HepG2 (cell line): ENCODE results near the gene TSPAN18. TPM values are rescaled to one million over a fixed set of nuclear protein-coding genes. Genes with fewer than 3 reads are reported as not detected.

Source experiments
- ATAC-seq: fragments of 200-7000 bp; cut with Tn5 transposase; 3 replicates; pipeline ENCODE4 v1.9.1; 2020; ENCODE audit warnings: mild to moderate bottlenecking, moderate library complexity
- BruUV-seq: library from RNA; stranded (reverse); fragments of 400-500 nt; replicated peaks from 2 replicates; lab custom pipeline; 2021; lab: Mats Ljungman, UMichigan
- CTCF ChIA-PET: fragments of 300-600 bp; formaldehyde crosslinking; extraction: SDS; loops from one replicate; lab custom pipeline; 2021; ENCODE audit warnings: low total read pairs, inconsistent platforms, low intra/inter-chr PET ratio; lab: Yijun Ruan, JAX
- POLR2A ChIA-PET: fragments of 350-600 bp; sonication (Branson Sonifier 250); formaldehyde crosslinking; loops from one replicate; lab custom pipeline; 2020; ENCODE audit warnings: antibody characterized with exemption, inconsistent platforms; lab: Yijun Ruan, JAX
- DNase-seq: peaks from one replicate; pipeline ENCODE4 v3.0.0-alpha.2; 2015; ENCODE audit warnings: low spot score
- FAIRE-seq: peaks from 3 replicates; lab custom pipeline; 2011; peaks lifted over from hg19 to GRCh38; lab: Jason Lieb, UNC
- H2AFZ ChIP-seq: one replicate; pipeline ENCODE4 v1.6.1; 2011; ENCODE audit warnings: low read length, inconsistent platforms
- H3K27ac ChIP-seq: fragments of 300-600 bp; 3 replicates; pipeline ENCODE4 v1.8.0; 2011; ENCODE audit warnings: mixed run types, mild to moderate bottlenecking, mixed read lengths, low read length, inconsistent platforms; ENCODE audit not compliant: insufficient read depth; ENCODE audit errors: extremely low read length
- H3K27me3 ChIP-seq, 2 experiments: fragments of 200-600 bp in 1 of 2; 2 replicates in 1 of 2; 3 replicates in 1 of 2; pipeline versions ENCODE4 v1.6.0 to v1.8.0; 2011; ENCODE audit warnings: low read length in 2 of 2, mild to moderate bottlenecking in 2 of 2, moderate library complexity in 2 of 2, inconsistent platforms in 1 of 2; ENCODE audit not compliant: insufficient read depth in 2 of 2, control insufficient read depth in 1 of 2
- H3K36me3 ChIP-seq, 2 experiments: fragments of 200-600 bp in 1 of 2; replicated peaks in 1 of 2; 2 replicates in 1 of 2; 3 replicates in 1 of 2; pipeline versions ENCODE4 v1.5.1 to v1.8.0; 2011; ENCODE audit warnings: low read length in 2 of 2, inconsistent platforms in 1 of 2; ENCODE audit not compliant: insufficient read depth in 2 of 2, control insufficient read depth in 1 of 2
- H3K4me1 ChIP-seq: 2 replicates; pipeline ENCODE4 v1.5.1; 2012; ENCODE audit warnings: low read length, inconsistent platforms; ENCODE audit not compliant: insufficient read depth
- H3K4me2 ChIP-seq: 2 replicates; pipeline ENCODE4 v1.6.0; 2011; ENCODE audit warnings: low read depth, low read length, inconsistent platforms
- H3K4me3 ChIP-seq, 3 experiments: fragments of 200-600 bp in 1 of 3; sonication (generic), shearing (Covaris generic) in 1 of 3; replicated peaks in 1 of 3; 2 replicates each; pipeline ENCODE4 v1.5.1; 2011 to 2016; ENCODE audit warnings: low read length in 3 of 3, inconsistent platforms in 2 of 3, low read depth in 2 of 3, mild to moderate bottlenecking in 2 of 3, control low read depth in 1 of 3, mixed read lengths in 1 of 3; ENCODE audit not compliant: insufficient read depth in 1 of 3
- H3K79me2 ChIP-seq: one replicate; pipeline ENCODE4 v1.6.1; 2011; ENCODE audit warnings: low read length, inconsistent platforms; ENCODE audit not compliant: insufficient read depth
- H3K9ac ChIP-seq: 2 replicates; pipeline ENCODE4 v1.6.0; 2011; ENCODE audit warnings: mild to moderate bottlenecking, low read depth, low read length, inconsistent platforms; ENCODE audit not compliant: insufficient read depth
- H3K9me3 ChIP-seq: 2 replicates; pipeline ENCODE4 v1.5.1; 2012; ENCODE audit warnings: mild to moderate bottlenecking, low read length
- H4K20me1 ChIP-seq: 2 replicates; pipeline ENCODE4 v1.6.0; 2011; ENCODE audit warnings: inconsistent platforms, mild to moderate bottlenecking, low read length, moderate library complexity; ENCODE audit not compliant: insufficient read depth
- GPN1 ChIP-seq: sonication (generic); formaldehyde crosslinking; IDR thresholded peaks from 2 replicates; pipeline ENCODE4 v1.5.1; 2020; ENCODE audit warnings: missing genetic modification reagents, borderline replicate concordance
- SNAPC2 ChIP-seq: sonication (generic); formaldehyde crosslinking; IDR thresholded peaks from 2 replicates; pipeline ENCODE4 v1.8.1; 2022; ENCODE audit warnings: mild to moderate bottlenecking, missing genetic modification reagents
- SP1 ChIP-seq, 2 experiments: fragments of 450-650 bp in 1 of 2; sonication (generic) in 1 of 2; formaldehyde crosslinking in 1 of 2; IDR thresholded peaks; 2 replicates each; pipeline versions ENCODE4 v1.4.0 to v1.6.1; 2016 to 2020; ENCODE audit warnings: missing genetic modification reagents in 1 of 2
- TGIF2 ChIP-seq: IDR thresholded peaks from 2 replicates; pipeline ENCODE4 v1.6.1; 2016; ENCODE audit warnings: control low read depth, missing compliant biosample characterization
- TP53 ChIP-seq: sonication (generic); formaldehyde crosslinking; conservative IDR thresholded peaks from 2 replicates; pipeline ENCODE4 v1.4.0; 2020; ENCODE audit warnings: missing genetic modification reagents
- ZNF33A ChIP-seq: sonication (generic); formaldehyde crosslinking; IDR thresholded peaks from 2 replicates; pipeline ENCODE4 v1.5.1; 2020; ENCODE audit warnings: missing genetic modification reagents, mild to moderate bottlenecking, moderate library complexity, borderline replicate concordance
- ZNF33B ChIP-seq: sonication (generic); formaldehyde crosslinking; IDR thresholded peaks from 2 replicates; pipeline ENCODE4 v1.5.1; 2020; ENCODE audit warnings: mild to moderate bottlenecking, missing genetic modification reagents
- ZNF549 ChIP-seq: sonication (generic); formaldehyde crosslinking; IDR thresholded peaks from 2 replicates; pipeline ENCODE4 v1.5.0; 2020; ENCODE audit warnings: missing genetic modification reagents
- WGBS: methylation state at CpG from one replicate; pipeline ENCODE4 v1.1.6; 2017; ENCODE audit warnings: low lambda C conversion rate; 5-methylcytosine and 5-hydroxymethylcytosine counted together
- in situ Hi-C: cut with HindIII; loops from 2 replicates; pipeline ENCODE4 v1.10.0; 2017; ENCODE audit warnings: low pct_unique_long_range_greater_than_20kb; ENCODE audit not compliant: extremely low pct_ligation_motif_present
- intact Hi-C: fragments of 100-400 bp; cut with micrococcal nuclease; formaldehyde crosslinking; loops from one replicate; pipeline ENCODE4 v1.10.0; 2022; ENCODE audit not compliant: unreplicated experiment
- polyA plus RNA-seq, 8 experiments: library from polyadenylated mRNA; depleted of rRNA in 3 of 8; stranded (reverse) in 7 of 8; unstranded in 1 of 8; fragments of >200 nt; fragmentation: Illumina TruSeq in 4 of 8; extraction: Trizol in 4 of 8; gene quantifications; 2 replicates each; pipeline versions ENCODE4 v1.2.1 to v1.2.3, GENCODE V29; 2011 to 2016; ENCODE audit warnings: low read depth in 4 of 8, missing spikeins in 1 of 8, mixed read lengths in 1 of 8; ENCODE audit not compliant: insufficient read depth in 1 of 8
- total RNA-seq, 5 experiments: library from RNA; depleted of rRNA; stranded (reverse); fragments of >200 nt; fragmentation: Illumina TruSeq; extraction: Trizol; gene quantifications; 2 replicates each; pipeline ENCODE4 v1.2.3, GENCODE V29; 2016; ENCODE audit warnings: low read depth in 1 of 5
- TF ChIP-seq, protein P1 (sequence below): sonication (generic); formaldehyde crosslinking; IDR thresholded peaks from 2 replicates; pipeline ENCODE4 v1.4.0; 2020; ENCODE audit warnings: missing genetic modification reagents, borderline replicate concordance
- TF ChIP-seq, protein P2 (sequence below): sonication (generic); formaldehyde crosslinking; IDR thresholded peaks from 2 replicates; pipeline ENCODE4 v1.8.0; 2022; ENCODE audit warnings: missing genetic modification reagents, mild to moderate bottlenecking, moderate library complexity, borderline replicate concordance
- TF ChIP-seq, protein P3 (sequence below): sonication (generic); formaldehyde crosslinking; IDR thresholded peaks from 2 replicates; pipeline ENCODE4 v1.4.0; 2020; ENCODE audit warnings: missing genetic modification reagents
- TF ChIP-seq, protein P4 (sequence below): sonication (generic); formaldehyde crosslinking; IDR thresholded peaks from 2 replicates; pipeline ENCODE4 v1.4.0; 2020; ENCODE audit warnings: missing genetic modification reagents

TSPAN18 gene
- total and polyA plus RNA-seq, 2 of the 13 experiments (the other 11 are each of a cell fraction or from before 2014, with no cell fraction given): not detected

DNA sequence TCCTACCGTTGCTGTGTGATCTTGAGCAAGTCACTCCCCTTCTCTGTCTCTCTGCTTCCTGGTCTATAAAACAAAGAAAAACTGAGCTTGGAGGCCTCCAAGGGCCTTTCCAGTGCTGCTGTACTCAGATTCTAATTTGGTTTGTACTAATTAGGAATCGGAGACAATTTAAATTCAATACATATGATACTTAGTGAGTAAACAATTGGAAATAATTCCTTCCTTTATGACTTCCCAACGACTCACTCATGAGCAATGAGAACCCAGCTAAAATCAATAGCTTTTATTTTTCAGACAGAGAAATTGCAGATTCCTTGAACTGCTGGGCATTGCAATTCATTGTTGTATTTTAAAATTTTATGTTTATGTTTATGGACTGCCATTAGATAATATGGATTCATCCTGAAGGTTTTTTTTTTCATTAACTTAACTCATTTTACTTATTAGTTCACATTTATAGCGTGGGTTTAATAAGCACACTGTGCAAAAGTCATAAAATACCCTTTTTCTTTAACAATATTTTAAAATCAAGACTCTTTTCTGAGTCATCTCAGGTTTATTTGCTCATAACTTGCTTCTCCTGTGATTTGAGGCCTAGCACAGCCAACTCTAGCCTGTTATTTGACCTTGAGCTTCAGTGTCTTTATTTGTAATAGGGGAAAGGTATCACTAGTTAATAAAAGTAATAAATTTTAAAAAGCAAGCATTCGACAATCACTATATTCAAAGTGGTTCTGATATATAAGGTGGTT, 128.2 kb downstream of the TSPAN18 start:
- Histone ChIP-seq H3K4me3 (no peak overlapping the region), H3K79me2 (no peaks in the 10 kb centered on the region), H2AFZ (no peak overlapping the region), H3K27ac (no peak overlapping the region), H3K4me1 (no peaks in the 10 kb centered on the region), H3K36me3 (no peaks in the 10 kb centered on the region), H3K9ac (no peak overlapping the region), H3K27me3 (peaks cover 3 to 7% of the 10 kb centered on the region in 2 experiments; a peak in 2 of 5 replicates), H4K20me1 (no peaks in the 10 kb centered on the region), H3K4me2 (no peak overlapping the region), H3K9me3 (no peaks in the 10 kb centered on the region)
- in situ Hi-C loops: no loop called here
- FAIRE-seq (no peak), ATAC-seq (no peak), DNase-seq (no peak)
- CTCF ChIA-PET: no interaction called here
- BruUV-seq: no TSS peak
- intact Hi-C loops: no loop called here
- 21% methylated on average over 5 of the region's 5 CpGs for WGBS
- POLR2A ChIA-PET: no interaction called here
- TF ChIP-seq ZNF549 (CRISPR knock-in tag) (no peak), ZNF33A (CRISPR knock-in tag) (no peak), TP53 (CRISPR knock-in tag) (no peak), TGIF2 (no peak), GPN1 (CRISPR knock-in tag) (no peak), SP1 (IDR thresholded peaks at IDR 0.05) (no peak), SP1 (CRISPR knock-in tag; IDR thresholded peaks at IDR 0.05) (no peak), ZNF33B (CRISPR knock-in tag) (no peak), SNAPC2 (CRISPR knock-in tag) (no peak)
- TF ChIP-seq, protein P1, sequence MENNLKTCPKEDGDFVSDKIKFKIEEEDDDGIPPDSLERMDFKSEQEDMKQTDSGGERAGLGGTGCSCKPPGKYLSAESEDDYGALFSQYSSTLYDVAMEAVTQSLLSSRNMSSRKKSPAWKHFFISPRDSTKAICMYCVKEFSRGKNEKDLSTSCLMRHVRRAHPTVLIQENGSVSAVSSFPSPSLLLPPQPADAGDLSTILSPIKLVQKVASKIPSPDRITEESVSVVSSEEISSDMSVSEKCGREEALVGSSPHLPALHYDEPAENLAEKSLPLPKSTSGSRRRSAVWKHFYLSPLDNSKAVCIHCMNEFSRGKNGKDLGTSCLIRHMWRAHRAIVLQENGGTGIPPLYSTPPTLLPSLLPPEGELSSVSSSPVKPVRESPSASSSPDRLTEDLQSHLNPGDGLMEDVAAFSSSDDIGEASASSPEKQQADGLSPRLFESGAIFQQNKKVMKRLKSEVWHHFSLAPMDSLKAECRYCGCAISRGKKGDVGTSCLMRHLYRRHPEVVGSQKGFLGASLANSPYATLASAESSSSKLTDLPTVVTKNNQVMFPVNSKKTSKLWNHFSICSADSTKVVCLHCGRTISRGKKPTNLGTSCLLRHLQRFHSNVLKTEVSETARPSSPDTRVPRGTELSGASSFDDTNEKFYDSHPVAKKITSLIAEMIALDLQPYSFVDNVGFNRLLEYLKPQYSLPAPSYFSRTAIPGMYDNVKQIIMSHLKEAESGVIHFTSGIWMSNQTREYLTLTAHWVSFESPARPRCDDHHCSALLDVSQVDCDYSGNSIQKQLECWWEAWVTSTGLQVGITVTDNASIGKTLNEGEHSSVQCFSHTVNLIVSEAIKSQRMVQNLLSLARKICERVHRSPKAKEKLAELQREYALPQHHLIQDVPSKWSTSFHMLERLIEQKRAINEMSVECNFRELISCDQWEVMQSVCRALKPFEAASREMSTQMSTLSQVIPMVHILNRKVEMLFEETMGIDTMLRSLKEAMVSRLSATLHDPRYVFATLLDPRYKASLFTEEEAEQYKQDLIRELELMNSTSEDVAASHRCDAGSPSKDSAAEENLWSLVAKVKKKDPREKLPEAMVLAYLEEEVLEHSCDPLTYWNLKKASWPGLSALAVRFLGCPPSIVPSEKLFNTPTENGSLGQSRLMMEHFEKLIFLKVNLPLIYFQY: no peak
- TF ChIP-seq, protein P2, sequence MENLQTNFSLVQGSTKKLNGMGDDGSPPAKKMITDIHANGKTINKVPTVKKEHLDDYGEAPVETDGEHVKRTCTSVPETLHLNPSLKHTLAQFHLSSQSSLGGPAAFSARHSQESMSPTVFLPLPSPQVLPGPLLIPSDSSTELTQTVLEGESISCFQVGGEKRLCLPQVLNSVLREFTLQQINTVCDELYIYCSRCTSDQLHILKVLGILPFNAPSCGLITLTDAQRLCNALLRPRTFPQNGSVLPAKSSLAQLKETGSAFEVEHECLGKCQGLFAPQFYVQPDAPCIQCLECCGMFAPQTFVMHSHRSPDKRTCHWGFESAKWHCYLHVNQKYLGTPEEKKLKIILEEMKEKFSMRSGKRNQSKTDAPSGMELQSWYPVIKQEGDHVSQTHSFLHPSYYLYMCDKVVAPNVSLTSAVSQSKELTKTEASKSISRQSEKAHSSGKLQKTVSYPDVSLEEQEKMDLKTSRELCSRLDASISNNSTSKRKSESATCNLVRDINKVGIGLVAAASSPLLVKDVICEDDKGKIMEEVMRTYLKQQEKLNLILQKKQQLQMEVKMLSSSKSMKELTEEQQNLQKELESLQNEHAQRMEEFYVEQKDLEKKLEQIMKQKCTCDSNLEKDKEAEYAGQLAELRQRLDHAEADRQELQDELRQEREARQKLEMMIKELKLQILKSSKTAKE (CRISPR knock-in tag): no peak
- TF ChIP-seq, protein P3, sequence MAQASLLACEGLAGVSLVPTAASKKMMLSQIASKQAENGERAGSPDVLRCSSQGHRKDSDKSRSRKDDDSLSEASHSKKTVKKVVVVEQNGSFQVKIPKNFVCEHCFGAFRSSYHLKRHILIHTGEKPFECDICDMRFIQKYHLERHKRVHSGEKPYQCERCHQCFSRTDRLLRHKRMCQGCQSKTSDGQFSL (CRISPR knock-in tag): no peak
- TF ChIP-seq, protein P4, sequence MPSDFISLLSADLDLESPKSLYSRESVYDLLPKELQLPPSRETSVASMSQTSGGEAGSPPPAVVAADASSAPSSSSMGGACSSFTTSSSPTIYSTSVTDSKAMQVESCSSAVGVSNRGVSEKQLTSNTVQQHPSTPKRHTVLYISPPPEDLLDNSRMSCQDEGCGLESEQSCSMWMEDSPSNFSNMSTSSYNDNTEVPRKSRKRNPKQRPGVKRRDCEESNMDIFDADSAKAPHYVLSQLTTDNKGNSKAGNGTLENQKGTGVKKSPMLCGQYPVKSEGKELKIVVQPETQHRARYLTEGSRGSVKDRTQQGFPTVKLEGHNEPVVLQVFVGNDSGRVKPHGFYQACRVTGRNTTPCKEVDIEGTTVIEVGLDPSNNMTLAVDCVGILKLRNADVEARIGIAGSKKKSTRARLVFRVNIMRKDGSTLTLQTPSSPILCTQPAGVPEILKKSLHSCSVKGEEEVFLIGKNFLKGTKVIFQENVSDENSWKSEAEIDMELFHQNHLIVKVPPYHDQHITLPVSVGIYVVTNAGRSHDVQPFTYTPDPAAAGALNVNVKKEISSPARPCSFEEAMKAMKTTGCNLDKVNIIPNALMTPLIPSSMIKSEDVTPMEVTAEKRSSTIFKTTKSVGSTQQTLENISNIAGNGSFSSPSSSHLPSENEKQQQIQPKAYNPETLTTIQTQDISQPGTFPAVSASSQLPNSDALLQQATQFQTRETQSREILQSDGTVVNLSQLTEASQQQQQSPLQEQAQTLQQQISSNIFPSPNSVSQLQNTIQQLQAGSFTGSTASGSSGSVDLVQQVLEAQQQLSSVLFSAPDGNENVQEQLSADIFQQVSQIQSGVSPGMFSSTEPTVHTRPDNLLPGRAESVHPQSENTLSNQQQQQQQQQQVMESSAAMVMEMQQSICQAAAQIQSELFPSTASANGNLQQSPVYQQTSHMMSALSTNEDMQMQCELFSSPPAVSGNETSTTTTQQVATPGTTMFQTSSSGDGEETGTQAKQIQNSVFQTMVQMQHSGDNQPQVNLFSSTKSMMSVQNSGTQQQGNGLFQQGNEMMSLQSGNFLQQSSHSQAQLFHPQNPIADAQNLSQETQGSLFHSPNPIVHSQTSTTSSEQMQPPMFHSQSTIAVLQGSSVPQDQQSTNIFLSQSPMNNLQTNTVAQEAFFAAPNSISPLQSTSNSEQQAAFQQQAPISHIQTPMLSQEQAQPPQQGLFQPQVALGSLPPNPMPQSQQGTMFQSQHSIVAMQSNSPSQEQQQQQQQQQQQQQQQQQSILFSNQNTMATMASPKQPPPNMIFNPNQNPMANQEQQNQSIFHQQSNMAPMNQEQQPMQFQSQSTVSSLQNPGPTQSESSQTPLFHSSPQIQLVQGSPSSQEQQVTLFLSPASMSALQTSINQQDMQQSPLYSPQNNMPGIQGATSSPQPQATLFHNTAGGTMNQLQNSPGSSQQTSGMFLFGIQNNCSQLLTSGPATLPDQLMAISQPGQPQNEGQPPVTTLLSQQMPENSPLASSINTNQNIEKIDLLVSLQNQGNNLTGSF (CRISPR knock-in tag): no peak
